Liver (tissue), 9 donors: ENCODE measurements around the gene ARSB. TPM values are rescaled to one million over a fixed set of nuclear protein-coding genes. Genes with fewer than 3 reads are reported as not detected.

ENCODE experiments used
- DNase-seq: peaks from one replicate; pipeline ENCODE4 v3.0.0-alpha.2; 2017; ENCODE audit warnings: low spot score
- H3K27ac ChIP-seq, 2 donors: one replicate each; pipeline ENCODE4 v1.7.0; 2013; ENCODE audit warnings: inconsistent platforms in 2 of 2, low read length in 2 of 2, control low read depth in 1 of 2, low read depth in 1 of 2, mild to moderate bottlenecking in 1 of 2
- H3K27me3 ChIP-seq, 4 donors: one replicate each; pipeline versions ENCODE4 v1.6.1 to v1.7.0; 2013; ENCODE audit warnings: low read length in 3 of 4, inconsistent platforms in 1 of 4, mild to moderate bottlenecking in 1 of 4, moderate library complexity in 1 of 4; ENCODE audit not compliant: control insufficient read depth in 4 of 4, insufficient read depth in 4 of 4
- H3K36me3 ChIP-seq, 4 donors: one replicate each; pipeline versions ENCODE4 v1.6.1 to v1.7.0; 2013; ENCODE audit warnings: low read length in 3 of 4, mild to moderate bottlenecking in 3 of 4, low read depth in 1 of 4, moderate library complexity in 1 of 4; ENCODE audit not compliant: control insufficient read depth in 4 of 4, insufficient read depth in 3 of 4
- H3K4me1 ChIP-seq, 4 donors: one replicate each; pipeline versions ENCODE4 v1.6.1 to v1.7.0; 2013; ENCODE audit warnings: low read length in 3 of 4, mild to moderate bottlenecking in 3 of 4, moderate library complexity in 1 of 4; ENCODE audit not compliant: control insufficient read depth in 4 of 4, insufficient read depth in 4 of 4
- H3K4me3 ChIP-seq, 3 donors: one replicate each; pipeline versions ENCODE4 v1.6.1 to v1.7.0; 2013; ENCODE audit warnings: low read length in 3 of 3, control low read depth in 1 of 3, low read depth in 1 of 3, mild to moderate bottlenecking in 1 of 3
- H3K9ac ChIP-seq, 2 donors: one replicate each; pipeline ENCODE4 v1.7.0; 2013; ENCODE audit warnings: low read length in 2 of 2, mild to moderate bottlenecking in 2 of 2, moderate library complexity in 2 of 2, control low read depth in 1 of 2, low read depth in 1 of 2
- H3K9me3 ChIP-seq, 4 donors: one replicate each; pipeline versions ENCODE4 v1.6.1 to v1.7.0; 2013; ENCODE audit warnings: low read length in 3 of 4; ENCODE audit not compliant: control insufficient read depth in 4 of 4
- EGR1 ChIP-seq, 2 donors: IDR thresholded peaks; 2 replicates each; pipeline ENCODE4 v1.6.1; 2016 to 2018; ENCODE audit warnings: antibody characterized with exemption in 2 of 2, low read depth in 2 of 2
- FOXA2 ChIP-seq: IDR thresholded peaks from 2 replicates; pipeline ENCODE4 v1.6.1; 2016; ENCODE audit warnings: antibody characterized with exemption
- GABPA ChIP-seq, 2 donors: IDR thresholded peaks in 1 of 2; conservative IDR thresholded peaks in 1 of 2; 2 replicates each; pipeline ENCODE4 v1.6.1; 2016; ENCODE audit warnings: antibody characterized with exemption in 2 of 2, mild to moderate bottlenecking in 1 of 2, moderate library complexity in 1 of 2
- HNF4A ChIP-seq, 2 donors: conservative IDR thresholded peaks; 2 replicates each; pipeline ENCODE4 v1.6.1; 2016; ENCODE audit warnings: antibody characterized with exemption in 2 of 2, mild to moderate bottlenecking in 2 of 2
- HNF4G ChIP-seq: IDR thresholded peaks from 2 replicates; pipeline ENCODE4 v1.6.1; 2016; ENCODE audit warnings: antibody characterized with exemption
- NR2F2 ChIP-seq: IDR thresholded peaks from 2 replicates; pipeline ENCODE4 v1.6.1; 2016; ENCODE audit warnings: antibody characterized with exemption
- RAD21 ChIP-seq, 2 donors: IDR thresholded peaks; 2 replicates each; pipeline ENCODE4 v1.6.1; 2016; ENCODE audit warnings: antibody characterized with exemption in 2 of 2, mild to moderate bottlenecking in 2 of 2
- TAF1 ChIP-seq: conservative IDR thresholded peaks from 2 replicates; pipeline ENCODE4 v1.6.1; 2016; ENCODE audit warnings: antibody characterized with exemption, mild to moderate bottlenecking
- YY1 ChIP-seq: IDR thresholded peaks from 2 replicates; pipeline ENCODE4 v1.6.1; 2016; ENCODE audit warnings: antibody characterized with exemption, mild to moderate bottlenecking
- WGBS: extraction: QIAGEN DNeasy Blood & Tissue Kit; methylation state at CpG from one replicate; pipeline ENCODE4 v1.1.7; 2013; 5-methylcytosine and 5-hydroxymethylcytosine counted together
- polyA plus RNA-seq, 2 donors: library from polyadenylated mRNA; stranded (reverse) in 1 of 2; unstranded in 1 of 2; fragments of 200-250 nt in 1 of 2; fragments of >200 nt in 1 of 2; fragmentation: Nextera tagmentation in 1 of 2; extraction: Ambion mirVana in 1 of 2; gene quantifications; one replicate each; pipeline versions ENCODE4 v1.2.1 to v1.2.3, GENCODE V29; 2013 to 2015
- total RNA-seq, 2 donors: library from RNA; depleted of rRNA; stranded (reverse); fragments of >200 nt; gene quantifications; one replicate each; pipeline ENCODE4 v1.2.3, GENCODE V29; 2014
- TF ChIP-seq, protein P1 (sequence below): IDR thresholded peaks from 2 replicates; pipeline ENCODE4 v1.6.1; 2016; ENCODE audit warnings: antibody characterized with exemption
- TF ChIP-seq, protein P2 (sequence below): IDR thresholded peaks from 2 replicates; pipeline ENCODE4 v1.6.1; 2016; ENCODE audit warnings: antibody characterized with exemption, mild to moderate bottlenecking
- TF ChIP-seq, protein P3 (sequence below): fragments of 150-350 bp; IDR thresholded peaks from 2 replicates; pipeline ENCODE4 v1.5.1; 2017; ENCODE audit warnings: improper control_type of control experiment, low read depth, low read length; ENCODE audit not compliant: missing input control
- donor health status: healthy.
- donor health status: healthy.
- donor health status: healthy.
- donor health status: healthy.
- donor health status: healthy.

The ARSB gene
- total and polyA plus RNA-seq, 4 donors, result 3.5 to 26.2 (median 8.7) TPM

- DNase-seq, result no peak
- Histone ChIP-seq H3K9me3 (no peaks in the 10 kb centered on the region), H3K27me3 (no peaks in the 10 kb centered on the region), H3K4me3 (no peak overlapping the region), H3K9ac (no peak overlapping the region), H3K27ac (no peak overlapping the region), H3K36me3 (no peaks in the 10 kb centered on the region), H3K4me1 (no peaks in the 10 kb centered on the region)
- TF ChIP-seq FOXA2 (no peak), HNF4A (conservative IDR thresholded peaks at IDR 0.05) (no peak), TAF1 (no peak), YY1 (no peak), NR2F2 (no peak), GABPA (IDR thresholded peaks at IDR 0.05 in 1 of 2, conservative IDR thresholded peaks at IDR 0.05 in 1 of 2) (no peak), RAD21 (IDR thresholded peaks at IDR 0.05) (no peak)
- TF ChIP-seq, protein P1, sequence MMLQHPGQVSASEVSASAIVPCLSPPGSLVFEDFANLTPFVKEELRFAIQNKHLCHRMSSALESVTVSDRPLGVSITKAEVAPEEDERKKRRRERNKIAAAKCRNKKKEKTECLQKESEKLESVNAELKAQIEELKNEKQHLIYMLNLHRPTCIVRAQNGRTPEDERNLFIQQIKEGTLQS, result no peak
- TF ChIP-seq, protein P2, sequence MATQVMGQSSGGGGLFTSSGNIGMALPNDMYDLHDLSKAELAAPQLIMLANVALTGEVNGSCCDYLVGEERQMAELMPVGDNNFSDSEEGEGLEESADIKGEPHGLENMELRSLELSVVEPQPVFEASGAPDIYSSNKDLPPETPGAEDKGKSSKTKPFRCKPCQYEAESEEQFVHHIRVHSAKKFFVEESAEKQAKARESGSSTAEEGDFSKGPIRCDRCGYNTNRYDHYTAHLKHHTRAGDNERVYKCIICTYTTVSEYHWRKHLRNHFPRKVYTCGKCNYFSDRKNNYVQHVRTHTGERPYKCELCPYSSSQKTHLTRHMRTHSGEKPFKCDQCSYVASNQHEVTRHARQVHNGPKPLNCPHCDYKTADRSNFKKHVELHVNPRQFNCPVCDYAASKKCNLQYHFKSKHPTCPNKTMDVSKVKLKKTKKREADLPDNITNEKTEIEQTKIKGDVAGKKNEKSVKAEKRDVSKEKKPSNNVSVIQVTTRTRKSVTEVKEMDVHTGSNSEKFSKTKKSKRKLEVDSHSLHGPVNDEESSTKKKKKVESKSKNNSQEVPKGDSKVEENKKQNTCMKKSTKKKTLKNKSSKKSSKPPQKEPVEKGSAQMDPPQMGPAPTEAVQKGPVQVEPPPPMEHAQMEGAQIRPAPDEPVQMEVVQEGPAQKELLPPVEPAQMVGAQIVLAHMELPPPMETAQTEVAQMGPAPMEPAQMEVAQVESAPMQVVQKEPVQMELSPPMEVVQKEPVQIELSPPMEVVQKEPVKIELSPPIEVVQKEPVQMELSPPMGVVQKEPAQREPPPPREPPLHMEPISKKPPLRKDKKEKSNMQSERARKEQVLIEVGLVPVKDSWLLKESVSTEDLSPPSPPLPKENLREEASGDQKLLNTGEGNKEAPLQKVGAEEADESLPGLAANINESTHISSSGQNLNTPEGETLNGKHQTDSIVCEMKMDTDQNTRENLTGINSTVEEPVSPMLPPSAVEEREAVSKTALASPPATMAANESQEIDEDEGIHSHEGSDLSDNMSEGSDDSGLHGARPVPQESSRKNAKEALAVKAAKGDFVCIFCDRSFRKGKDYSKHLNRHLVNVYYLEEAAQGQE, result no peak
- TF ChIP-seq, protein P3, sequence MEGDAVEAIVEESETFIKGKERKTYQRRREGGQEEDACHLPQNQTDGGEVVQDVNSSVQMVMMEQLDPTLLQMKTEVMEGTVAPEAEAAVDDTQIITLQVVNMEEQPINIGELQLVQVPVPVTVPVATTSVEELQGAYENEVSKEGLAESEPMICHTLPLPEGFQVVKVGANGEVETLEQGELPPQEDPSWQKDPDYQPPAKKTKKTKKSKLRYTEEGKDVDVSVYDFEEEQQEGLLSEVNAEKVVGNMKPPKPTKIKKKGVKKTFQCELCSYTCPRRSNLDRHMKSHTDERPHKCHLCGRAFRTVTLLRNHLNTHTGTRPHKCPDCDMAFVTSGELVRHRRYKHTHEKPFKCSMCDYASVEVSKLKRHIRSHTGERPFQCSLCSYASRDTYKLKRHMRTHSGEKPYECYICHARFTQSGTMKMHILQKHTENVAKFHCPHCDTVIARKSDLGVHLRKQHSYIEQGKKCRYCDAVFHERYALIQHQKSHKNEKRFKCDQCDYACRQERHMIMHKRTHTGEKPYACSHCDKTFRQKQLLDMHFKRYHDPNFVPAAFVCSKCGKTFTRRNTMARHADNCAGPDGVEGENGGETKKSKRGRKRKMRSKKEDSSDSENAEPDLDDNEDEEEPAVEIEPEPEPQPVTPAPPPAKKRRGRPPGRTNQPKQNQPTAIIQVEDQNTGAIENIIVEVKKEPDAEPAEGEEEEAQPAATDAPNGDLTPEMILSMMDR, result no peak
- 86% methylated on average over 2 of the region's 2 CpGs for WGBS
Measured at GRCh38 chr5:78903353-78903752, 81.8 kb downstream of the ARSB start.

- H3K36me3 ChIP-seq, result no peaks in the 10 kb centered on the region
- DNase-seq, result no peak
- H3K27ac ChIP-seq, result no peak overlapping the region
- 12% methylated on average over 3 of the region's 3 CpGs for WGBS
- no peaks in the 10 kb centered on the region for H3K4me1 ChIP-seq
- H3K27me3 ChIP-seq, result no peaks in the 10 kb centered on the region
- no peaks in the 10 kb centered on the region for H3K9me3 ChIP-seq
- no peak for TF ChIP-seq HNF4G
- TF ChIP-seq RAD21 (IDR thresholded peaks at IDR 0.05), result peak; percentile 90 to 95
- no peak for TF ChIP-seq HNF4A (conservative IDR thresholded peaks at IDR 0.05)
- TF ChIP-seq, protein P3, result peak; percentile 80
- TF ChIP-seq EGR1 (IDR thresholded peaks at IDR 0.05; ENCODE audit: low read depth in 2 of 2), result no peak
- no peak overlapping the region for H3K4me3 ChIP-seq
- H3K9ac ChIP-seq, result no peak overlapping the region
Measured at GRCh38 chr5:78899922-78900362, 85.2 kb downstream of the ARSB start.
